MM.1S (cell line): ENCODE data around the gene NTRK1.

Experiments used
- DNase-seq: peaks from one replicate; pipeline ENCODE4 v3.0.0-alpha.2; 2015
- H2AFZ ChIP-seq: fragments of 300-600 bp; sonication (generic); 2 replicates; pipeline ENCODE4 v1.6.0; 2016; ENCODE audit warnings: antibody characterized with exemption, low read length
- H3F3A ChIP-seq: fragments of 300-600 bp; sonication (generic); 2 replicates; pipeline ENCODE4 v1.6.1; 2016; ENCODE audit warnings: mild to moderate bottlenecking, antibody characterized with exemption, low read length, moderate library complexity, mixed read lengths; ENCODE audit not compliant: insufficient read depth
- H3K27ac ChIP-seq: fragments of 300-600 bp; sonication (generic); 2 replicates; pipeline ENCODE4 v1.5.1; 2016; ENCODE audit warnings: mild to moderate bottlenecking, low read length
- H3K27me3 ChIP-seq: fragments of 300-600 bp; sonication (generic); replicated peaks from 2 replicates; pipeline ENCODE4 v1.6.0; 2016; ENCODE audit warnings: low read length; ENCODE audit not compliant: insufficient read depth
- H3K36me3 ChIP-seq: fragments of 300-600 bp; sonication (generic); replicated peaks from 2 replicates; pipeline ENCODE4 v1.6.1; 2016; ENCODE audit warnings: mild to moderate bottlenecking, low read length, mixed read lengths; ENCODE audit not compliant: insufficient read depth
- H3K4me1 ChIP-seq: fragments of 300-600 bp; sonication (generic); 2 replicates; pipeline ENCODE4 v1.6.1; 2016; ENCODE audit warnings: low read length, mixed read lengths
- H3K4me2 ChIP-seq: fragments of 300-600 bp; sonication (generic); 2 replicates; pipeline ENCODE4 v1.6.0; 2016; ENCODE audit warnings: low read depth, low read length
- H3K4me3 ChIP-seq: fragments of 300-600 bp; sonication (generic); 2 replicates; pipeline ENCODE4 v1.5.1; 2016; ENCODE audit warnings: low read length, mixed read lengths
- H3K79me2 ChIP-seq: fragments of 300-600 bp; sonication (generic); 2 replicates; pipeline ENCODE4 v1.6.1; 2016; ENCODE audit warnings: mixed run types, low read length, mixed read lengths
- H3K9ac ChIP-seq: fragments of 300-600 bp; sonication (generic); 2 replicates; pipeline ENCODE4 v1.6.1; 2016; ENCODE audit warnings: low read length, mixed read lengths
- H3K9me2 ChIP-seq: fragments of 300-600 bp; sonication (generic); replicated peaks from 2 replicates; pipeline ENCODE4 v1.6.1; 2016; ENCODE audit warnings: mild to moderate bottlenecking, low read length, mixed read lengths; ENCODE audit not compliant: insufficient read depth
- H3K9me3 ChIP-seq: fragments of 300-600 bp; sonication (generic); replicated peaks from 2 replicates; pipeline ENCODE4 v1.6.1; 2016; ENCODE audit warnings: mild to moderate bottlenecking, low read length, mixed read lengths; ENCODE audit not compliant: insufficient read depth
- H4K20me1 ChIP-seq: fragments of 300-600 bp; sonication (generic); 2 replicates; pipeline ENCODE4 v1.6.1; 2016; ENCODE audit warnings: mild to moderate bottlenecking, low read length, moderate library complexity, mixed read lengths; ENCODE audit not compliant: insufficient read depth
- CTCF ChIP-seq: fragments of 300-600 bp; sonication (generic); IDR thresholded peaks from 2 replicates; pipeline ENCODE4 v1.5.1; 2016; ENCODE audit warnings: antibody characterized with exemption, low read length, mixed read lengths
- EZH2 ChIP-seq: fragments of 300-600 bp; sonication (generic); optimal IDR thresholded peaks from 2 replicates; pipeline ENCODE3; 2017; ENCODE audit warnings: low read depth, mild to moderate bottlenecking, antibody characterized with exemption, low read length, mixed read lengths
- EZH2phosphoT487 ChIP-seq: fragments of 300-600 bp; sonication (generic); IDR thresholded peaks from 2 replicates; pipeline ENCODE4 v1.6.1; 2018; ENCODE audit warnings: antibody characterized with exemption, low read length

The NTRK1 gene

DNA sequence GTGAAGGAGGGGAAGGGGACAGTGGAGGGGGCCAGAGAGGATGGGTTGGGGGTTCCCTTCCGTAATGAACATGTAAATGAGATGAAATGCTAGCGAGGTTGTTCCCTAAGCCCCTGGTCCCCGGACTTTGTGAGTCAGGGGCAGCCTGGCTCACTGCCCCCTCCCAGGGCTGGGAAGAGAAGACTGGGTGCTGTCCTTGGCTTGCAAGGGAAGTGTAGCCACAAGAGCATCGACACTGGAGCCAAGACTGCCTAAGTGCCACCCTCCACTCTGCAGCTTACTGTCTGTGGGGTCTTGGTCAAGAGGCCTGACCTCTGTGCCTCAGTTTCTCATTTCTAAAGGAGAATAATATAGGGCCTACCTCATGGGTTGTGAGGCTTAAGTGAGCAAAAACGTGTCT, 33.3 kb downstream of the NTRK1 start:
- no peaks in the 10 kb centered on the region for H3K79me2 ChIP-seq
- DNase-seq, result no peak
- no peak overlapping the region for H2AFZ ChIP-seq
- H3F3A ChIP-seq, result no peaks in the 10 kb centered on the region
- H4K20me1 ChIP-seq, result no peaks in the 10 kb centered on the region
- no peaks in the 10 kb centered on the region for H3K9me3 ChIP-seq
- no peak for TF ChIP-seq EZH2phosphoT487
- TF ChIP-seq CTCF, result no peak
- no peak for TF ChIP-seq EZH2
- no peak overlapping the region for H3K9ac ChIP-seq
- 0 out of 2 replicates have a peak, but pooled peaks cover 3% of the 10 kb centered on the region for H3K4me1 ChIP-seq
- H3K4me3 ChIP-seq, result no peak overlapping the region
- no peaks in the 10 kb centered on the region for H3K36me3 ChIP-seq
- no peak overlapping the region for H3K27ac ChIP-seq
- H3K27me3 ChIP-seq, result peaks cover 81% of the 10 kb centered on the region
- no peaks in the 10 kb centered on the region for H3K9me2 ChIP-seq
- no peak overlapping the region for H3K4me2 ChIP-seq

DNA sequence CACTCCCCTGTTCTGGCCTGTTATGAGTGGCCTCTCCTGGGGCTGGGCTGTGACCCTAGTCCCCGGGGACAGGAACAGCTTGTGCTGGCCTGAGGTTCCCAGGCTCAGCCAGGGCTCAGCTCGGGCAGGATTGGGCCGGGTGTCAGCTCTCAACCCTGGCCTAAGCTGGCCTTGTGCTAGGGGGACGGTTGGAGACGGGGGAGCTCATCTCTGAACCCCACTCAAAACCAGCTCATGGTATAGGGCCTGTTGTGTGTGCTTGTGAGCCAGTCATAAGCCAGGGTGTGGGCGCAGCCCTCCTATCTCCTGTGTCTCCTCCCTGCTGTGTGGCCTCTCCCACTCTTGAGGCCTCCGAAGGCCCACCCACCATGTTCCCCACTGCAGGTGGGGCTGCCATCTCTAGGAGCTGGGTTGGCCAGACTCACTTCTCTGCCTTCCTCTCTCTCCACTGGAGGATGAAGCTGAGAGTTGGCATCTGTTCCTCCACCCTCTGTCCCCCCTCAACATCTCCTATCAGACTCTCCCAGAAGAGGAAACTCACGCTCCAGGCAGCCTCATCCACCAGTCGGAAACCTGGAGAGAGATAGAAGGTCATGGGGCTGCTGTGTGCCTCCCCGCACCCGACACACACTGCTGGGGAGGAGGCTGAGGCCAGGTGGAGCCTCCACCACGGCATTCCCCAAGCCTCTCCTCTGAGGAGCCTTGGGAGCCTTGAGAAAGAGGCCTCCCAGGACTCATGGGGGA, 34.2 kb downstream of the NTRK1 start:
- peaks cover 90% of the 10 kb centered on the region for H3K27me3 ChIP-seq
- no peaks in the 10 kb centered on the region for H3K9me3 ChIP-seq
- H3K4me1 ChIP-seq, result 0 out of 2 replicates have a peak, but pooled peaks cover 3% of the 10 kb centered on the region
- no peak for TF ChIP-seq EZH2
- no peak for TF ChIP-seq CTCF
- no peak for TF ChIP-seq EZH2phosphoT487
- no peaks in the 10 kb centered on the region for H3K79me2 ChIP-seq
- no peak overlapping the region for H3K27ac ChIP-seq
- H3K9ac ChIP-seq, result no peak overlapping the region
- no peak overlapping the region for H2AFZ ChIP-seq
- DNase-seq, result no peak
- H3K9me2 ChIP-seq, result no peaks in the 10 kb centered on the region
- H3K4me3 ChIP-seq, result no peak overlapping the region
- H3K36me3 ChIP-seq, result no peaks in the 10 kb centered on the region
- H4K20me1 ChIP-seq, result no peaks in the 10 kb centered on the region
- no peaks in the 10 kb centered on the region for H3F3A ChIP-seq
- H3K4me2 ChIP-seq, result no peak overlapping the region

GRCh38 chr1:156895455-156895812, 34.8 kb downstream of the NTRK1 start:
- Histone ChIP-seq H3K4me2 (no peak overlapping the region), H3K9ac (no peak overlapping the region)

More at GRCh38 chr1:156895455-156895812, 34.8 kb downstream of the NTRK1 start:
- Histone ChIP-seq H4K20me1 (no peaks in the 10 kb centered on the region), H3K4me3 (no peak overlapping the region), H3K4me1 (0 out of 2 replicates have a peak, but pooled peaks cover 3% of the 10 kb centered on the region), H3K27me3 (peaks cover 95% of the 10 kb centered on the region), H3F3A (no peaks in the 10 kb centered on the region), H3K9me2 (no peaks in the 10 kb centered on the region), H3K79me2 (no peaks in the 10 kb centered on the region), H3K9me3 (no peaks in the 10 kb centered on the region), H3K27ac (no peak overlapping the region), H2AFZ (no peak overlapping the region), H3K36me3 (no peaks in the 10 kb centered on the region)
- TF ChIP-seq EZH2, result no peak
- no peak for TF ChIP-seq CTCF
- TF ChIP-seq EZH2phosphoT487, result no peak
- no peak for DNase-seq
